ENCODE data around the gene GPX8. TPM values are rescaled to one million over a fixed set of nuclear protein-coding genes. Genes with fewer than 3 reads are reported as not detected.

The GPX8 gene
- total and polyA plus RNA-seq, 10 of the 15 experiments (the other 5 are each of a cell fraction or from before 2014, with no cell fraction given): 0.11 TPM; not detected in 9

DNA sequence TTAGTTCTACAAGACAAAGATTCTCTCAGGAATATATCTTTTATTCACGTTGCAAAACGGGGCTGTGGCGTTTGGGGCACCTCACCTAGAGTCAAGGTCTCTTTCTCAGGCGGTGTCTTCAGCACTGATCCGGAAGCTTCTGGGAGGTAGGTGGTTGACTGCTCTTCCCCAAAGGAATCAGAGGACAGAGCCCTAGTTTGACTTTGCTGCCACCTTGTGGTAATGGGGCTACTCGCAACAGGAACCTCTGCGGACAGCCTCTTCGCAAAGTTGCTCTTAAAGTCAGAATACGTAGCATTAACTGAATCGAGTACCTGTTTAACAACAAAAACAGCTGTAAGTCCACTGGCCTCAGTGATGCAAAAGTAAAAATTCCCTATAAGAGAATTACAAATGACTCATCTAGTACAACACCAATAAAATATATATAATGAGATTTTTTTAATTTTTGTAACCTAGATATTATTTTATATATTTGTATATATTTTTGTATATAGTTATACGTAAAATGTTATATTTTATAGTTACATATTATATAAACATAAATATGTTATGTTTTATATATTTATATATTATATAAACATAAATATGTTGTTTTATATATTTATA lies 13.3 kb upstream of the GPX8 start (continued):
- TF ChIP-seq, protein P1, sequence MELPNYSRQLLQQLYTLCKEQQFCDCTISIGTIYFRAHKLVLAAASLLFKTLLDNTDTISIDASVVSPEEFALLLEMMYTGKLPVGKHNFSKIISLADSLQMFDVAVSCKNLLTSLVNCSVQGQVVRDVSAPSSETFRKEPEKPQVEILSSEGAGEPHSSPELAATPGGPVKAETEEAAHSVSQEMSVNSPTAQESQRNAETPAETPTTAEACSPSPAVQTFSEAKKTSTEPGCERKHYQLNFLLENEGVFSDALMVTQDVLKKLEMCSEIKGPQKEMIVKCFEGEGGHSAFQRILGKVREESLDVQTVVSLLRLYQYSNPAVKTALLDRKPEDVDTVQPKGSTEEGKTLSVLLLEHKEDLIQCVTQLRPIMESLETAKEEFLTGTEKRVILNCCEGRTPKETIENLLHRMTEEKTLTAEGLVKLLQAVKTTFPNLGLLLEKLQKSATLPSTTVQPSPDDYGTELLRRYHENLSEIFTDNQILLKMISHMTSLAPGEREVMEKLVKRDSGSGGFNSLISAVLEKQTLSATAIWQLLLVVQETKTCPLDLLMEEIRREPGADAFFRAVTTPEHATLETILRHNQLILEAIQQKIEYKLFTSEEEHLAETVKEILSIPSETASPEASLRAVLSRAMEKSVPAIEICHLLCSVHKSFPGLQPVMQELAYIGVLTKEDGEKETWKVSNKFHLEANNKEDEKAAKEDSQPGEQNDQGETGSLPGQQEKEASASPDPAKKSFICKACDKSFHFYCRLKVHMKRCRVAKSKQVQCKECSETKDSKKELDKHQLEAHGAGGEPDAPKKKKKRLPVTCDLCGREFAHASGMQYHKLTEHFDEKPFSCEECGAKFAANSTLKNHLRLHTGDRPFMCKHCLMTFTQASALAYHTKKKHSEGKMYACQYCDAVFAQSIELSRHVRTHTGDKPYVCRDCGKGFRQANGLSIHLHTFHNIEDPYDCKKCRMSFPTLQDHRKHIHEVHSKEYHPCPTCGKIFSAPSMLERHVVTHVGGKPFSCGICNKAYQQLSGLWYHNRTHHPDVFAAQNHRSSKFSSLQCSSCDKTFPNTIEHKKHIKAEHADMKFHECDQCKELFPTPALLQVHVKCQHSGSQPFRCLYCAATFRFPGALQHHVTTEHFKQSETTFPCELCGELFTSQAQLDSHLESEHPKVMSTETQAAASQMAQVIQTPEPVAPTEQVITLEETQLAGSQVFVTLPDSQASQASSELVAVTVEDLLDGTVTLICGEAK (IDR thresholded peaks at IDR 0.05; ENCODE audit: borderline replicate concordance): no peak
- TF ChIP-seq MLLT1 (IDR thresholded peaks at IDR 0.05): peak; percentile 73
- TF ChIP-seq SREBF1 (IDR thresholded peaks at IDR 0.05; ENCODE audit: low read length): no peak
- TF ChIP-seq POU2F2 (IDR thresholded peaks at IDR 0.05; ENCODE audit: borderline replicate concordance, low read depth, low read length): peak; percentile 28; the same call in 1 of the 3 replicates
- TF ChIP-seq SP1 (IDR thresholded peaks at IDR 0.05; ENCODE audit: low read depth, low read length): no peak
- TF ChIP-seq STAT3 (IDR thresholded peaks at IDR 0.05; ENCODE audit: low read depth, low read length): no peak
- no peak for TF ChIP-seq TAF1 (IDR thresholded peaks at IDR 0.05; ENCODE audit: borderline replicate concordance, low read depth, low read length)
- TF ChIP-seq, protein P2, sequence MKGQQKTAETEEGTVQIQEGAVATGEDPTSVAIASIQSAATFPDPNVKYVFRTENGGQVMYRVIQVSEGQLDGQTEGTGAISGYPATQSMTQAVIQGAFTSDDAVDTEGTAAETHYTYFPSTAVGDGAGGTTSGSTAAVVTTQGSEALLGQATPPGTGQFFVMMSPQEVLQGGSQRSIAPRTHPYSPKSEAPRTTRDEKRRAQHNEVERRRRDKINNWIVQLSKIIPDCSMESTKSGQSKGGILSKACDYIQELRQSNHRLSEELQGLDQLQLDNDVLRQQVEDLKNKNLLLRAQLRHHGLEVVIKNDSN (IDR thresholded peaks at IDR 0.05; ENCODE audit: borderline replicate concordance, extremely low read length, insufficient read depth, low read depth, low read length): no peak
- no peak for TF ChIP-seq NFYB (IDR thresholded peaks at IDR 0.05; ENCODE audit: insufficient read depth, low read depth, low read length)
- TF ChIP-seq TBL1XR1 (IDR thresholded peaks at IDR 0.05; ENCODE audit: low read depth, low read length): no peak

All from GM12878 (cell line).